ENCODE data around the gene FLYWCH1.

DNA sequence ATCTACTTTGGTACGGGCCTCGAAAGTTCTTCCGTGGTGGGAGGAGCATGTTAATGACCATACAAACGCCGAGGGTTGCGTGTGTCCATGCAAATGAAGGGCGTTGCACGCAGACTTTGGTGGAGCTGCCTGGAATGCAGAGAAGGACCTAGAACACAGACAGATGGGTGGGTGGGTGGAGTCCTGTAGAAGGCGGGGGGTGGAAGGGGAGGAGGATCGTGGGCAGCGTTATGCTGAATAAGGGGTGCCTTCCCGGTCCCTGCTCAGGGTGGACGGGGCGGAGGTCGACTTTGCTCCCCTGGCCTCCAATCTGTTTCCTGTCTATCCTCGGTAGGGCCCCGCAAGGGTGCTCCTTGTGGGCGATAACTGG, 56.6 kb downstream of the FLYWCH1 start:
- TF ChIP-seq, protein P1, sequence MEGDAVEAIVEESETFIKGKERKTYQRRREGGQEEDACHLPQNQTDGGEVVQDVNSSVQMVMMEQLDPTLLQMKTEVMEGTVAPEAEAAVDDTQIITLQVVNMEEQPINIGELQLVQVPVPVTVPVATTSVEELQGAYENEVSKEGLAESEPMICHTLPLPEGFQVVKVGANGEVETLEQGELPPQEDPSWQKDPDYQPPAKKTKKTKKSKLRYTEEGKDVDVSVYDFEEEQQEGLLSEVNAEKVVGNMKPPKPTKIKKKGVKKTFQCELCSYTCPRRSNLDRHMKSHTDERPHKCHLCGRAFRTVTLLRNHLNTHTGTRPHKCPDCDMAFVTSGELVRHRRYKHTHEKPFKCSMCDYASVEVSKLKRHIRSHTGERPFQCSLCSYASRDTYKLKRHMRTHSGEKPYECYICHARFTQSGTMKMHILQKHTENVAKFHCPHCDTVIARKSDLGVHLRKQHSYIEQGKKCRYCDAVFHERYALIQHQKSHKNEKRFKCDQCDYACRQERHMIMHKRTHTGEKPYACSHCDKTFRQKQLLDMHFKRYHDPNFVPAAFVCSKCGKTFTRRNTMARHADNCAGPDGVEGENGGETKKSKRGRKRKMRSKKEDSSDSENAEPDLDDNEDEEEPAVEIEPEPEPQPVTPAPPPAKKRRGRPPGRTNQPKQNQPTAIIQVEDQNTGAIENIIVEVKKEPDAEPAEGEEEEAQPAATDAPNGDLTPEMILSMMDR (IDR thresholded peaks at IDR 0.05; ENCODE audit: low read depth, low read length, missing input control) = no peak
- TF ChIP-seq, protein P2, sequence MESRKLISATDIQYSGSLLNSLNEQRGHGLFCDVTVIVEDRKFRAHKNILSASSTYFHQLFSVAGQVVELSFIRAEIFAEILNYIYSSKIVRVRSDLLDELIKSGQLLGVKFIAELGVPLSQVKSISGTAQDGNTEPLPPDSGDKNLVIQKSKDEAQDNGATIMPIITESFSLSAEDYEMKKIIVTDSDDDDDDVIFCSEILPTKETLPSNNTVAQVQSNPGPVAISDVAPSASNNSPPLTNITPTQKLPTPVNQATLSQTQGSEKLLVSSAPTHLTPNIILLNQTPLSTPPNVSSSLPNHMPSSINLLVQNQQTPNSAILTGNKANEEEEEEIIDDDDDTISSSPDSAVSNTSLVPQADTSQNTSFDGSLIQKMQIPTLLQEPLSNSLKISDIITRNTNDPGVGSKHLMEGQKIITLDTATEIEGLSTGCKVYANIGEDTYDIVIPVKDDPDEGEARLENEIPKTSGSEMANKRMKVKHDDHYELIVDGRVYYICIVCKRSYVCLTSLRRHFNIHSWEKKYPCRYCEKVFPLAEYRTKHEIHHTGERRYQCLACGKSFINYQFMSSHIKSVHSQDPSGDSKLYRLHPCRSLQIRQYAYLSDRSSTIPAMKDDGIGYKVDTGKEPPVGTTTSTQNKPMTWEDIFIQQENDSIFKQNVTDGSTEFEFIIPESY (IDR thresholded peaks at IDR 0.05) = no peak
- no peak for TF ChIP-seq TAF1 (conservative IDR thresholded peaks at IDR 0.05)
- TF ChIP-seq, protein P3, sequence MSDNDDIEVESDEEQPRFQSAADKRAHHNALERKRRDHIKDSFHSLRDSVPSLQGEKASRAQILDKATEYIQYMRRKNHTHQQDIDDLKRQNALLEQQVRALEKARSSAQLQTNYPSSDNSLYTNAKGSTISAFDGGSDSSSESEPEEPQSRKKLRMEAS (IDR thresholded peaks at IDR 0.05) = no peak
- TF ChIP-seq, protein P4, sequence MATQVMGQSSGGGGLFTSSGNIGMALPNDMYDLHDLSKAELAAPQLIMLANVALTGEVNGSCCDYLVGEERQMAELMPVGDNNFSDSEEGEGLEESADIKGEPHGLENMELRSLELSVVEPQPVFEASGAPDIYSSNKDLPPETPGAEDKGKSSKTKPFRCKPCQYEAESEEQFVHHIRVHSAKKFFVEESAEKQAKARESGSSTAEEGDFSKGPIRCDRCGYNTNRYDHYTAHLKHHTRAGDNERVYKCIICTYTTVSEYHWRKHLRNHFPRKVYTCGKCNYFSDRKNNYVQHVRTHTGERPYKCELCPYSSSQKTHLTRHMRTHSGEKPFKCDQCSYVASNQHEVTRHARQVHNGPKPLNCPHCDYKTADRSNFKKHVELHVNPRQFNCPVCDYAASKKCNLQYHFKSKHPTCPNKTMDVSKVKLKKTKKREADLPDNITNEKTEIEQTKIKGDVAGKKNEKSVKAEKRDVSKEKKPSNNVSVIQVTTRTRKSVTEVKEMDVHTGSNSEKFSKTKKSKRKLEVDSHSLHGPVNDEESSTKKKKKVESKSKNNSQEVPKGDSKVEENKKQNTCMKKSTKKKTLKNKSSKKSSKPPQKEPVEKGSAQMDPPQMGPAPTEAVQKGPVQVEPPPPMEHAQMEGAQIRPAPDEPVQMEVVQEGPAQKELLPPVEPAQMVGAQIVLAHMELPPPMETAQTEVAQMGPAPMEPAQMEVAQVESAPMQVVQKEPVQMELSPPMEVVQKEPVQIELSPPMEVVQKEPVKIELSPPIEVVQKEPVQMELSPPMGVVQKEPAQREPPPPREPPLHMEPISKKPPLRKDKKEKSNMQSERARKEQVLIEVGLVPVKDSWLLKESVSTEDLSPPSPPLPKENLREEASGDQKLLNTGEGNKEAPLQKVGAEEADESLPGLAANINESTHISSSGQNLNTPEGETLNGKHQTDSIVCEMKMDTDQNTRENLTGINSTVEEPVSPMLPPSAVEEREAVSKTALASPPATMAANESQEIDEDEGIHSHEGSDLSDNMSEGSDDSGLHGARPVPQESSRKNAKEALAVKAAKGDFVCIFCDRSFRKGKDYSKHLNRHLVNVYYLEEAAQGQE (IDR thresholded peaks at IDR 0.05) = no peak
- TF ChIP-seq YY1 (IDR thresholded peaks at IDR 0.05) = no peak
- no peak for TF ChIP-seq RXRA (IDR thresholded peaks at IDR 0.05)
- no peak for TF ChIP-seq NR2F2 (IDR thresholded peaks at IDR 0.05)
- TF ChIP-seq, protein P5, sequence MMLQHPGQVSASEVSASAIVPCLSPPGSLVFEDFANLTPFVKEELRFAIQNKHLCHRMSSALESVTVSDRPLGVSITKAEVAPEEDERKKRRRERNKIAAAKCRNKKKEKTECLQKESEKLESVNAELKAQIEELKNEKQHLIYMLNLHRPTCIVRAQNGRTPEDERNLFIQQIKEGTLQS (IDR thresholded peaks at IDR 0.05) = no peak
- no peak for TF ChIP-seq RAD21 (IDR thresholded peaks at IDR 0.05)
- no peak for TF ChIP-seq SP1 (IDR thresholded peaks at IDR 0.05)
- no peak for TF ChIP-seq EGR1 (IDR thresholded peaks at IDR 0.05; ENCODE audit: low read depth in 2 of 2)

Data from liver (tissue), 3 donors.